OCI-M1 (cell line): ENCODE measurements around the gene GRM7.

Source experiments
- DNase-seq: peaks from one replicate; lab custom pipeline; 2025; lab: John Stamatoyannopoulos, UW

The GRM7 gene

GRCh38 chr3:6971933-6972332, 111.0 kb downstream of the GRM7 start:
- DNase-seq: no peak

GRCh38 chr3:6985848-6986247, 124.9 kb downstream of the GRM7 start:
- DNase-seq: no peak

GRCh38 chr3:6989608-6990291, 128.8 kb downstream of the GRM7 start:
- peak; percentile 7 for DNase-seq

DNA sequence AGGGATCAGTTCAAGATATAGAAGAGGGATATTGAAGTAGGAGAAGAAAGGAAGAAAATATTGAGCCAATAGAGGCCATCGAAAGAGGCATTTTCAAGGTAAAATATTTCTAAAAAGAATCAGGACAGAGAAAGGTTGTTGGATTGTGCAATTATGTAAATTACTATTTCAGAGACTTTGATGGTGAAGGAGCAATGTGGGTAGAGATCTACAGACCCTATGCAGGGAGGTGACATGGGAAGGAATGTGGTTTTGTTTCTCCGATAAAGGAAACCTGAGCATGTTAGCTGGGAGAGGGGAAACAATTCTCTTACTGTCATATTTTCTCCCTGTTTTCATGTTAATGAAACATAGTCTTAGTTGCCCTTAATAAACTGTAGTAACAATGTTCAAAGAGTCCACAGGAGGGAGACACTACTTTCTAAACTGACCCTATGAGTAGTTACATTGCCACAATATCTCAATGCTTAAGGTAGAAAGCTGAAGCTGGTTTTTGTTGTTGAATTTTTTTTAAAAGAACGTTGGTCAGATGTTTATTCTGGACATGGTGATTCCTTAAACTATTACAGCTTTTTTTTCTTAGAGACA, 133.3 kb downstream of the GRM7 start:
- DNase-seq: peak; percentile 53

DNA sequence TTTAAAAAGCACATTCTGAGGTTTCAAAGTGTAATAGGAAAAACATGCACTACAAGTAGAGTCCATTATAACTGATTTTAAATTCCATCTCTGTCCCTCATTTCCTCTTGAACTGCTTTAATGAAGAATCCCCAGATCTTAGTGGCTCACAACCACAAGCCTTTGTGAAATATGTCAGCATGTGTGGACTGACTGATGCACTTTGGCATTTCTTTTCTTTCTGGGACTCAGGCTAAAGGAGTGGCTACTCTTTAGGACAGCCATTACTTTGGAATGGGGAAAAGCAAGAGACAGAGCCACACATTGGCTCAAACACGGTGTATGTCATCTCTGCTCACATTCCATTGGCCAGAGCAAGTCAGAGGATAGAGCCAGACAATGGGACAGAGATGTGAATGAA, 139.6 kb downstream of the GRM7 start:
- DNase-seq: no peak

DNA sequence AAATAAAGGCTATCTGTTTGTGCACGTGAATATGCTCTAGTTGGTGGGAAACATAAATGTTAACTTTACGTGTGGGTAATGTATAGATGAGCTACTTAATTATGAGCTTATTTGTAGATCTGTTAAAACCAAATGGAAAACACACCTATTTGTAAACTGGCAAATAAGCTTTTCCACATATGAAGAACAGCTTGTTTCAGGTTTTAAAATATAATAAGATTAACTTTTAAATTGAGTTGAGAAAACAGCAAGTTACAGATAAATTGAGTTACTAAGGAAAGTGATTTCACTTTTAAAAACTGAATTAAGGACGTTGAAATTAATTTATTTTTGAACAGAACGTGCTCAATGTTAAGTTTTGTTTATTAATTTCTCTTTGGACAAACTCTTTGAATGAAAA, 140.5 kb downstream of the GRM7 start:
- DNase-seq: no peak

GRCh38 chr3:7015683-7016440, 154.9 kb downstream of the GRM7 start:
- no peak for DNase-seq

- DNase-seq: no peak
Measured at GRCh38 chr3:7025581-7026300, 164.8 kb downstream of the GRM7 start.

DNA sequence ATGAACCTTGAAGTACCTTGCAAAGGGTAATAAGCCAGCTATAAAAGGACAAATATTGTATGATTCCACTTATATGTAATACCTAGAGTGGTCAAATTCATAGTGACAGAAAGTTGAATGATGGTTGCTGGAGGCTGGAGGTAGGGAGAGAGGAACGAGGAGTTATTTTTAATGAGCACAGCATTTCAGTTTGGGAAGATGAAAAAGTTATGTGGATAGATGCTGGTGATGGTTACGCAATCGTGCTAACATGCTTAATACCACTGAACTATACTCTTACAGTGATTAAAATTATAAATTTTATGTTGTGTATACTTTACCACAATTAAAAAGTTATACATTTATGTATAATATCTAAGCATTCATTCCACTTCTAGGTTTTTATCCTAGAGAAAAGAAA, 168.6 kb downstream of the GRM7 start:
- DNase-seq: no peak

- DNase-seq: no peak
Measured at GRCh38 chr3:7038394-7038793, 177.5 kb downstream of the GRM7 start.

GRCh38 chr3:7062714-7063113, 201.8 kb downstream of the GRM7 start:
- no peak for DNase-seq

GRCh38 chr3:7070461-7070860, 209.5 kb downstream of the GRM7 start:
- DNase-seq: no peak

DNA sequence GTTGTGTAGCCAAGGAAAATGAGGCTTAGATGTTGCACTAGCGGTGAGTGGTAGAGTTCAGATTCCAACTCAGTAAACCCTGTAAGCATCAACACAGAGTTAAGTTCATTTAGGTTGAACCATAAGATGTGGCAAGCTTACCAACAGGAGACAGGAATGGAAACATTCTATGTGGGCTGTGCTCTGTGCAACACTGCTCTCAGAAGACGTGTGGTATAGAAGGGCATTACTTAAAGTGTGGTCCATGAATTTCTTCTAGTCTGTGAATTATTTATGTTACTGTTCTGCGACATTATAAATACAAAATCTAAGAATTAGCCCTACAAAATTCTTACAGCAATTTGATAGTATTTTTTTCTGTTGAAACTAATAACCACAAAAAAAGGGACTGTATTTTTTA, 213.3 kb downstream of the GRM7 start:
- peak; percentile 11 for DNase-seq

DNA sequence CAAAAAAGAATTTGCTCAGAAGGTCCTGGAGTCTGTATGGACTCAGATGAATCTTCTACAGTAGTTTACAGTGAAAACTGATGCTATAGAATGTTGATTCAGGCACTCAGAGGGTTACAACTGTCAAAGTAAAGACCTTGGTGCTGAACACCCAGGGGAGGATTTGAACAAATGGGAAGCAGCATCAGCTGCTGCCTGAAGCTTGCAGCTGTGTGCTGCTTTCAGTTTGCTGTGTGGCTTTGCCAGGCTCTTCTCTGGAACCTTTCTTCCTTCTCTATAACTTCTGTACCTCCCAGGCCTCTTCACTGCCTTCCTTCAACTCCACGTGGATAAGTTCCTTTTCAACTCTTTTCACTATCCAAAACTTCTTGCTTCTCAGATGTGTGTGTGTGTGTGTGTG, 214.2 kb downstream of the GRM7 start:
- no peak for DNase-seq

- DNase-seq: peak; percentile 32
Measured at GRCh38 chr3:7075901-7076300, 215.0 kb downstream of the GRM7 start.

DNA sequence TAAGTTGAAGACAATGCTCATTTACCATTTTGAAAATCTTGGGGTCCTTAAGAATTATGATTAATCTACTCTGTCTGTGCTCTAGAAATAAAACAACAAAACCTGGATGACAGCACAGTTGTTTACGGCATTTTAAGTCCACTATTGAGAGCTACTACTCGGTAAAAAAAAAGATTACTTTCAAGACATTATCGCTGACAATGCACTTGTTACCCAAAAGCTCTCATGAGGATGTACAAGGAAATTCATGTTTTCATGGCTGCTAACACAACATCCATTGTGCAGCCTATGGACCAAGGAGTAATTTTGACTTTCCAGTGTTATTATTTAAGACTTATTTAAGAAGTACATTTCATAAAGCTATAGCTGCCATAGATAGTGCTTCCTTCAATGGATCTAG, 221.3 kb downstream of the GRM7 start:
- DNase-seq: no peak

DNA sequence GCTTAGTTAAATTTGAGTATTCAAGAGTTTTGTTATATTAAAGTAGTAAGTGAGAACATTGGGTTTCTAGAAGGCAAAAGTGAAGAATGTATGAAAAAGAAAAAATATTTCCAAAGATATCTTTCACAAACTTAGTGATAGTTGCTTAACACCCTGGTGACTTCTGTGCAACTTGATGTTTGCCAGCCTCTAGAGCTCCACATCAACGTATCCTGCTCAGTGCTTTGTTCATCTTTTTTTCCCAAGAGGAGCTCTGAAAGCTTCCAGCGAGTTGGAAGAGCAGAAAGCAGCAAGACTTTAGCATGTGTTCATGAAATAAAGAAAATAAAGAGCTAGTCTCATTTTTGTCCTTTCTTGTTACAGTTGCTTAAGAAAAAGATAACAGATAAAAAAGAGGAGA, 225.5 kb downstream of the GRM7 start:
- no peak for DNase-seq

- DNase-seq: no peak
Measured at GRCh38 chr3:7095116-7095515, 234.2 kb downstream of the GRM7 start.

- DNase-seq: no peak
Measured at GRCh38 chr3:7100136-7100535, 239.2 kb downstream of the GRM7 start.

DNA sequence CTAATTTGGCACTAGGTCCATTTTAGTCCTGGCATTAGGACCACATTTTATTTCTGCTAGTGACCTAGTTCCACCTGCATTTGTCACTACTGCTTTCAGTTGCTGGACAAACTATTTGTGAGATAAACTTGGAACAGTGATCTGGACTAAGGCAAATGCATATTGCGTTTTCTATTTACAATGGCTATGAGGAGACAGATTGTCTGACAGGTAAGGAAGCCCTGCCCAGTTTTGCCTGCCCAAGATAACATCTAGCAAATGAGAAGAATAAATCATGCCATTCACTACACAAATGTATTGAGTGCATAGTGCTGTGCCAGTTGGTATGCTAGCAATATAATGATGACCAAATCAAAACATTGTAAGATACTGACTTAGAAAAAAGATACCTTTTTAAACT, 245.7 kb downstream of the GRM7 start:
- DNase-seq: no peak

DNA sequence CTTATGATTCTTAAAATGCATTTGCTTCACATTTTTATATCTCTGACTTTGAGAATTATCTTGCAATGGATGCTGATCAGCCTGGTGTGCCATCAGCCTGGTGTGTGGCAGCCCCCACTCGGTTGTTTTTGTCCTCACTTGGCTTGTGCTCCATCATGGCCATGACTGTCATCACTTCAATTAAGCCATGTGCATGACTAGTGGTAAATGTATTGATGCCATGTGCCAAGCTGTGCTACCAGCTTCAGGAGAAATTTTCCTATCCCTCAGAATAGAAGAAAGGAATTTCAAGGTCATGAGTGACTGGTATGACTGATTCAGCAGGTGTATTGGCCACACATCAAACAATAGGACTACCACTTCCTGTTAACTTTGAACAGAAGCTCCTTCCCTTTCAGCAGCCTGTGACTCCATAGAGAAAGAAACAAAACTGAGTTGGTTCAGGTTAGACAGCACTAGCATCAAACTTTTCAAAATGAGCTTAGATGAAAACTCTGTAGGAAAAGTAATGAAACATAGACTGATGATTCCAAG, 251.7 kb downstream of the GRM7 start:
- DNase-seq: no peak

GRCh38 chr3:7144697-7145308, 283.9 kb downstream of the GRM7 start:
- DNase-seq: peak; percentile 70
